ENCODE results near the gene INSC.

The INSC gene

GRCh38 chr11:15228331-15228849, 113.7 kb downstream of the INSC start:
- TF ChIP-seq CTCF (IDR thresholded peaks at IDR 0.05), result no peak

GRCh38 chr11:15229069-15229468, 114.3 kb downstream of the INSC start:
- no peak for TF ChIP-seq CTCF (IDR thresholded peaks at IDR 0.05)

- TF ChIP-seq CTCF (IDR thresholded peaks at IDR 0.05), result no peak
These were observed 117.8 kb downstream of the INSC start for GRCh38 chr11:15232496-15232895.

GRCh38 chr11:15233371-15234165, 118.8 kb downstream of the INSC start:
- no peak for TF ChIP-seq CTCF (IDR thresholded peaks at IDR 0.05)

- TF ChIP-seq CTCF (IDR thresholded peaks at IDR 0.05), result no peak
These were observed 120.1 kb downstream of the INSC start for GRCh38 chr11:15234796-15235195.

- no peak for TF ChIP-seq CTCF (IDR thresholded peaks at IDR 0.05)
These were observed 121.8 kb downstream of the INSC start for GRCh38 chr11:15236559-15236958.

- TF ChIP-seq CTCF (IDR thresholded peaks at IDR 0.05), result no peak
These were observed 124.1 kb downstream of the INSC start for GRCh38 chr11:15238856-15239255.
